Aorta (tissue), 5 donors: ENCODE results near the gene ARHGEF17. TPM values are rescaled to one million over a fixed set of nuclear protein-coding genes. Genes with fewer than 3 reads are reported as not detected.

Source experiments
- ATAC-seq: fragments of 200-7000 bp; cut with Tn5 transposase; one replicate; pipeline ENCODE4 v1.9.1; 2022; ENCODE audit warnings: moderate library complexity; ENCODE audit not compliant: low FRiP score
- DNase-seq, 2 donors: peaks; one replicate each; pipeline ENCODE4 v3.0.0-alpha.2; 2020
- H3K27ac ChIP-seq, 2 donors: one replicate each; pipeline ENCODE4 v1.5.1; 2013; ENCODE audit warnings: low read length in 2 of 2, mild to moderate bottlenecking in 2 of 2, moderate library complexity in 2 of 2, control low read depth in 1 of 2, inconsistent platforms in 1 of 2, low read depth in 1 of 2
- H3K27me3 ChIP-seq, 2 donors: one replicate each; pipeline ENCODE4 v1.6.1; 2013; ENCODE audit warnings: control low read depth in 1 of 2, low read length in 1 of 2, mild to moderate bottlenecking in 1 of 2, moderate library complexity in 1 of 2; ENCODE audit not compliant: insufficient read depth in 2 of 2, control insufficient read depth in 1 of 2
- H3K36me3 ChIP-seq, 2 donors: one replicate each; pipeline ENCODE4 v1.6.1; 2013; ENCODE audit warnings: control low read depth in 1 of 2, low read length in 1 of 2, mild to moderate bottlenecking in 1 of 2; ENCODE audit not compliant: insufficient read depth in 2 of 2, control insufficient read depth in 1 of 2
- H3K4me1 ChIP-seq, 2 donors: one replicate each; pipeline ENCODE4 v1.6.1; 2013; ENCODE audit warnings: low read length in 2 of 2, control low read depth in 1 of 2, mild to moderate bottlenecking in 1 of 2, moderate library complexity in 1 of 2; ENCODE audit not compliant: insufficient read depth in 2 of 2, control insufficient read depth in 1 of 2
- H3K4me3 ChIP-seq, 2 donors: one replicate each; pipeline ENCODE4 v1.5.1; 2013; ENCODE audit warnings: low read length in 2 of 2, control low read depth in 1 of 2, mild to moderate bottlenecking in 1 of 2
- H3K9me3 ChIP-seq: one replicate; pipeline ENCODE4 v1.6.1; 2013; ENCODE audit warnings: mild to moderate bottlenecking, low read length; ENCODE audit not compliant: control insufficient read depth
- WGBS, 2 donors: extraction: QIAGEN DNeasy Blood & Tissue Kit; methylation state at CpG; one replicate each; pipeline ENCODE4 v1.1.7; 2013; 5-methylcytosine and 5-hydroxymethylcytosine counted together
- intact Hi-C, 2 donors: fragments of 100-400 bp; cut with DNase I; formaldehyde crosslinking; loops; one replicate each; pipeline versions ENCODE4 v1.14.2 to v1.15.0; 2022
- polyA plus RNA-seq, 2 donors: library from polyadenylated mRNA; stranded (reverse); fragments of 200-250 nt; gene quantifications; one replicate each; pipeline ENCODE4 v1.2.3, GENCODE V29; 2013
- total RNA-seq, 2 donors: library from RNA; stranded (reverse); fragmentation: NEBNext Ultra II Directional; extraction: Animal tissue kit (Norgen Biotek cat#: 25700); gene quantifications; one replicate each; pipeline ENCODE4 v1.2.1, GENCODE V29; 2021
- donor health status: healthy with polysubstance abuse.
- donor health status: Bipolar disorder and iron deficiency.
- donor health status: DM: no; HTN: no; CAD: no.
- donor health status: DM: no; HTN: no; CAD: no.
- donor health status: DM: yes; HTN: yes; CAD: no.

The ARHGEF17 gene
- total and polyA plus RNA-seq, 4 donors, result 20.5 to 201 (median 170) TPM

DNA sequence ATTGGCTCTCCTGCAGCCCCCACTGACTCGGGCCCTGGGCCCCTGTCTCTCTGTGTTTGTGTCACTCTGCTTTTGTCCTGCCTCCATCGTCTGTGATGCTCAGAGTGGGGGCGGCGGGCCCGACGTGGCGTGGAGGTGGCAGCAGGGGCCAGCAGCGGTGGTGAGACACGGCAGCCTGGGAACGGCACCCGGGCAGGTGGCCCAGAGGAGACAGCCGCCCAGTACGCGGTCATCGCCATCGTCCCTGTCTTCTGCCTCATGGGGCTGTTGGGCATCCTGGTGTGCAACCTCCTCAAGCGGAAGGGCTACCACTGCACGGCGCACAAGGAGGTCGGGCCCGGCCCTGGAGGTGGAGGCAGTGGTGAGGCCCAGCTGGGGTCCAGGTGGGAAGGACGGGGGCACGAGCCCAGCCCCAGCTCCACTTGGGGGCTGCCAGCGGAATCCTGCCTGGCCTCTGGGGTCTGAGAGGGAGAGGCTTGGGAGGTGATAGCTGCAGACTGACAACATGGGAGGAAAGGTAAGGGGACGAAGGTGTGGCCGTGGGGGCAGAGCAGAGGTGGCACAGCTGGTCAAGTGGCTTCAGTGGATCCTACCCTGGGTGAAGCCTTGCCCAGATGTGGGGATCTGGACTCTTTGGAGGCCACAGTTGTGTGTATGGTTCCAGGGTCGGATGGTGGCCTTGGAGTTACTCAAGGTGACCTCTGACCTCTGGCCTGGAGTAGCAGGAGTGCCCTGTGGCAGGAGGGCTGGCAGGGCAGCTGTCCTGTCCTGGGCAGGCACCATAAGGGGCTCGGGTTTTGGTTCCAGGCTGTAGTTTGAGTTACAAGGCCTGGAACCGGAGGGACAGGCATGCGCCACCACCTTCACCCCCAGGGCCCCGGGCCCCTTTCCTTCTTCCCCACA lies 84.3 kb downstream of the ARHGEF17 start:
- ATAC-seq (no peak), DNase-seq (peak in 1 of 2 donors; percentile 47)
- H3K9me3 ChIP-seq, result no peaks in the 10 kb centered on the region
- H3K27me3 ChIP-seq, result no peaks in the 10 kb centered on the region
- intact Hi-C loops, result loop anchor here (5.0 to 10.0 kb wide), 4 partner anchors 40 to 178 kb away; partner anchors contain the start of genes ARHGEF17 (in 1 of the 2) and P2RY2 (in 1 of the 2)
- no peak overlapping the region for H3K27ac ChIP-seq
- 90 to 93% methylated on average over 31 of the region's 31 CpGs for WGBS, 2 donors
- no peaks in the 10 kb centered on the region for H3K36me3 ChIP-seq
- no peaks in the 10 kb centered on the region for H3K4me1 ChIP-seq
- H3K4me3 ChIP-seq, result no peak overlapping the region

GRCh38 chr11:73393011-73393380 lies 84.9 kb downstream of the ARHGEF17 start:
- no peak overlapping the region for H3K4me3 ChIP-seq
- DNase-seq, result peak; percentile 41 to 43
- H3K36me3 ChIP-seq, result no peaks in the 10 kb centered on the region
- 90 to 91% methylated on average over 7 of the region's 7 CpGs for WGBS, 2 donors
- H3K27ac ChIP-seq, result no peak overlapping the region
- H3K27me3 ChIP-seq, result no peaks in the 10 kb centered on the region
- no peaks in the 10 kb centered on the region for H3K9me3 ChIP-seq
- no peak for ATAC-seq
- intact Hi-C loops, result loop anchor here (5.0 to 10.0 kb wide), 4 partner anchors 41 to 178 kb away; partner anchors contain the start of genes ARHGEF17 (in 1 of the 2) and P2RY2 (in 1 of the 2)
- H3K4me1 ChIP-seq, result no peaks in the 10 kb centered on the region

- no peak overlapping the region for H3K4me3 ChIP-seq
- H3K27ac ChIP-seq, result no peak overlapping the region
- no peaks in the 10 kb centered on the region for H3K9me3 ChIP-seq
- intact Hi-C loops, result loop anchor here (5.0 to 10.0 kb wide), 4 partner anchors 41 to 179 kb away; partner anchors contain the start of genes ARHGEF17 (in 1 of the 2) and P2RY2 (in 1 of the 2)
- WGBS, 2 donors, result 57 to 59% methylated on average over 16 of the region's 16 CpGs
- no peaks in the 10 kb centered on the region for H3K27me3 ChIP-seq
- H3K36me3 ChIP-seq, result no peaks in the 10 kb centered on the region
- no peaks in the 10 kb centered on the region for H3K4me1 ChIP-seq
- DNase-seq (peak; percentile 80 to 89), ATAC-seq (peak; percentile 68)
Measured at GRCh38 chr11:73393479-73394415, 85.7 kb downstream of the ARHGEF17 start.

- ATAC-seq (no peak), DNase-seq (peak; percentile 42 to 72)
- no peak overlapping the region for H3K27ac ChIP-seq
- intact Hi-C loops, result loop anchor here (5.0 to 10.0 kb wide), 4 partner anchors 42 to 180 kb away; partner anchors contain the start of genes ARHGEF17 (in 1 of the 2) and P2RY2 (in 1 of the 2)
- no peaks in the 10 kb centered on the region for H3K27me3 ChIP-seq
- H3K4me3 ChIP-seq, result no peak overlapping the region
- 81 to 84% methylated on average over 34 of the region's 34 CpGs for WGBS, 2 donors
- H3K4me1 ChIP-seq, result no peaks in the 10 kb centered on the region
- H3K9me3 ChIP-seq, result no peaks in the 10 kb centered on the region
- H3K36me3 ChIP-seq, result no peaks in the 10 kb centered on the region
Measured at GRCh38 chr11:73394416-73395296, 86.6 kb downstream of the ARHGEF17 start.

- H3K9me3 ChIP-seq, result no peaks in the 10 kb centered on the region
- H3K36me3 ChIP-seq, result no peaks in the 10 kb centered on the region
- intact Hi-C loops, result loop anchor here in 1 of 2 donors (10.0 kb wide), 1 partner anchor 181 kb away; the partner anchor contains the start of gene P2RY2
- H3K27ac ChIP-seq, result no peak overlapping the region
- no peak overlapping the region for H3K4me3 ChIP-seq
- H3K4me1 ChIP-seq, result no peaks in the 10 kb centered on the region
- H3K27me3 ChIP-seq, result no peaks in the 10 kb centered on the region
- WGBS, 2 donors, result 88% methylated on average over 21 to 22 of the region's 22 CpGs
- DNase-seq (peak; percentile 39 to 59), ATAC-seq (no peak)
Measured at GRCh38 chr11:73395297-73396208, 87.5 kb downstream of the ARHGEF17 start.

- DNase-seq, result peak; percentile 32 to 67
- Histone ChIP-seq H3K9me3 (no peaks in the 10 kb centered on the region), H3K27ac (no peak overlapping the region), H3K36me3 (no peaks in the 10 kb centered on the region), H3K4me1 (no peaks in the 10 kb centered on the region), H3K27me3 (no peaks in the 10 kb centered on the region), H3K4me3 (no peak overlapping the region)
- no peak for ATAC-seq
- 74 to 75% methylated on average over 6 of the region's 6 CpGs for WGBS, 2 donors
- intact Hi-C loops, result loop anchor here in 1 of 2 donors (10.0 kb wide), 1 partner anchor 182 kb away; the partner anchor contains the start of gene P2RY2
Measured at GRCh38 chr11:73396251-73396930, 88.3 kb downstream of the ARHGEF17 start.

GRCh38 chr11:73396985-73397384 lies 88.9 kb downstream of the ARHGEF17 start:
- Histone ChIP-seq H3K4me3 (no peak overlapping the region), H3K27ac (no peak overlapping the region), H3K27me3 (no peaks in the 10 kb centered on the region), H3K9me3 (no peaks in the 10 kb centered on the region), H3K36me3 (no peaks in the 10 kb centered on the region), H3K4me1 (no peaks in the 10 kb centered on the region)
- WGBS, 2 donors, result 45 to 46% methylated on average over 7 of the region's 7 CpGs
- intact Hi-C loops, result loop anchor here in 1 of 2 donors (10.0 kb wide), 1 partner anchor 182 kb away; the partner anchor contains the start of gene P2RY2
- ATAC-seq (no peak), DNase-seq (peak in 1 of 2 donors; percentile 60)
